HG03039 (cell line): ENCODE data around the gene MYO7A.

Experiments
- ATAC-seq: cut with Tn5 transposase; IDR thresholded peaks from one replicate; pipeline ENCODE4 v1.9.1; 2021; ENCODE audit warnings: mild to moderate bottlenecking, moderate library complexity; ENCODE audit not compliant: unreplicated experiment

MYO7A gene

DNA sequence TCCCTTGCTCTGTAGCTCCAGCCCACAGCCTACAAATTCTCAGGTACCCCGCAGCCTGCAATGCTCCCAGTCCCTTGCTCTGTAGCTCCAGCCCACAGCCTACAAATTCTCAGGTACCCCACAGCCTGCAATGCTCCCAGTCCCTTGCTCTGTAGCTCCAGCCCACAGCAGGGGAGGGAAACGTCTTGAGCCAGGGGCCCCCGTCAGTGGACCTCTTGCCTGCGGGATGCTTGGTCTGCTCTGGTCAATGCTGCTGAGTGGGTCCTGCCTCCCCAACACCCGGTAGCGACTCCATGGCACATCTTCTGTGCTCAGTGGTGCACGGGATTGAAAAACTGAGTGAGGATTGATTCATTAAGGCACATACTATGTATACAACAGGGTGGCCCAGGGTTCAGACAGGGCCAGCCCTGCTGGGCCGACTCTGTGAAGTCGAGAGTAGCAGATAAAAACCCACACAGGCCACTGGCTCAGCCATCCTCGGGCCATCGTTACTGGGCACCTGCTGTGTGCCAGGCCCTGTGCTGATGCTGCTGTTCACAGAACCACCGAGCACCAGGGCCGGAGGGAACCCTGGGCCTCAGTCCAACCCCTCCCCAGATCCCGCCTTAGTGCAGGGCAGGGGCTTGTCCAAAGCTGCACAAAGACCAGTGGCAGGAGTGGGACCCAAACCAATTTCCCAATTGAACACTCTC lies 69.7 kb downstream of the MYO7A start:
- no peak for ATAC-seq

- ATAC-seq = no peak
These were observed 70.4 kb downstream of the MYO7A start for GRCh38 chr11:77198440-77198849.

DNA sequence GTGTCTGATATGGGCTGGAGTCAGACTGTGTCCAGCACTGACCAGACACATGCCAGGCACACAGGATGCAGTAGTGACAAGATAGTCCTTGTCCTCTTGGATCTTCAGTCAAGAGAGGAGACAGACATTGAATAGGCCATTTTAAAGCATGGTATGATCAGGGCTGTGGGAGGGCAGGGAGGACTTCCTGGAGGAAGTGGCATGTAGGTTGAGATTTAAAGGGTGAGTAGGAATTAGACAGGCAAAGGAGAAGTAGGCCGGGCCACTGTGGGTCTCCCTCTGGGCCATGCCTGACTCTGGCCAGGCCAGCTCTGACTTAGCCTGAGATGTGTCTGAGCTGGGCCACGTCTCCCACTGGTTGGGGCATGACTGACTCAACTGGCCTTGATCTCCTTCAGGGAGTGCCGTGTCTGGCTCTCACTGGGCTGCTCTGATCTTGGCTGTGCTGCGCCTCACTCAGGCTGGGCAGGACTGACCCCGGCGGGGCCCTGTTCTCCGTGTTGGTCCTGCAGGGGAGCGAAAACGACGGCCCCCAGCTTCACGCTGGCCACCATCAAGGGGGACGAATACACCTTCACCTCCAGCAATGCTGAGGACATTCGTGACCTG lies 71.2 kb downstream of the MYO7A start:
- ATAC-seq = no peak

GRCh38 chr11:77200351-77201268 lies 72.6 kb downstream of the MYO7A start:
- ATAC-seq = no peak

GRCh38 chr11:77201370-77201769 lies 73.3 kb downstream of the MYO7A start:
- ATAC-seq = no peak

DNA sequence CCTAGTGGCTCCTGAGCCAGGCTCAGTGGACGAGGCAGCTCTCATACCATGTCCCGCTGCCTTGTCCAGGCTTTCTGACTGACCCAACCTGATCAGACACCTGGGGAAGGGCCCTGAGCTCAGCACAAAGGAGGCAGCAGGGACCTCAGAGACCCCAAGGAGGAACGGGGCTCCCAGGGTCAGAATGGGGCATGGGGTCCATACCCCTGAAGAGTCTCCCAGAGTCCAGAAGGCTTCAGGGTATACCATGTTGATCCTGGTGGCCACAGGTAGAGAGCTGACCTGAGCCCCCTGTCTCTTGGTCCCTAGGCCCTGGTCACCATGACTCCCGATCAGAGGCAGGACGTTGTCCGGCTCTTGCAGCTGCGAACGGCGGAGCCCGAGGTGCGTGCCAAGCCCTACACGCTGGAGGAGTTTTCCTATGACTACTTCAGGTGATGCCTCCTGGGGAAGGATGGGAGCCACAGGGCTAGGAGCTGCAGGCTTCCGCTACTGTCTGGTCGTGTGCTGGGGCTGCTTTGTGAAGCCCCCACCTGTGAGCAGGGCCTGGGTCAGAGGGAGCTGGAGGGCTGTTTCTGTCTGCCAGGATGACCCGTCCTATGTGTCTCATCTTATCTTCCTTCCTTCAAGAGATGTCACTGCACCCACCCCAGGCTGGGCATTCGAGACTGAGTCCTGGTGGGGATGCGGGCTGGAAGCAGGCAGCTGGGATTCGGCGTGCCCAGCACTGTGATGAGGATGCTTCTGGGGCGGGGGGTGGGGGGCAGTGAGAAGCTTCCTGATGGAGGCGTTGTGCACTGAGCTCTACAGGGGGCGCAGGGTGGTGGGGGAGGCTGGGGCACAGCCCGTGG lies 74.2 kb downstream of the MYO7A start:
- ATAC-seq = no peak

- no peak for ATAC-seq
These were observed 75.2 kb downstream of the MYO7A start for GRCh38 chr11:77202941-77203900.

DNA sequence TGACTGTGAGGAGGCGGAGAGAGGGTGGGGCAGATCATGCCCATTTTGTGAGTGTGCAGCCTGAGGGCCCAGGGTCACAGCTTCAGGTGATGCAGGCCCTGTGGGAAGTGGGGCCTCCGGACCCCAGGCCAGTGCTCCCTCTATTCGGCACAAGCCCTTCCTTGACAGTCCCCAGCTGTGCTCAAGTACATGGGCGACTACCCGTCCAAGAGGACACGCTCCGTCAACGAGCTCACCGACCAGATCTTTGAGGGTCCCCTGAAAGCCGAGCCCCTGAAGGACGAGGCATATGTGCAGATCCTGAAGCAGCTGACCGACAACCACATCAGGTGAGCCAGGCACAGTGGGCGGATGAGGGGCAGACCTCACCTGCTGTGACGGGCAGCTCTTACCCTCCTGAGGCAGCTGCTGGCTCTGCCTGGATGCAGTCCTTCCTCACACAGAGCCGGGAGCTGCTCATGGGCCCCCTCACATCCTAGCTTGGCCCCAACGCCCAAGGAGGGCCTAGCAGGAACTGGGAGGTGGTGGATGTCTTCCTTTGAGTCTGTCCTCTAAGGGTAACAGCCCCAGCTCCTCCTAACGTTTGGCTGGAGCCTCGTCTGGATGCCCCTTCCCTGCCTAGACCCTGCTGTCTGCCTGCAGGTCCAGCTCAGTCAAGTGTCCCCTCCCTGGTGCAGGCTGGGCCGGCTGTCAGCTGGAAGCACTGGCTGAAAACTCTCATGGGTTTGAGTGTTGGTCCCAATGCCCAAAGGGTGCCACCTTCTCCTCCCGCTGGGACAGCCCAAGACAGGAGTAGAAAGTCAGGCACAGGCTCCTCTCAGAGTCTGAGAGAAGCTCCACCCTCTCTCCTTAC lies 76.1 kb downstream of the MYO7A start:
- ATAC-seq = no peak

- ATAC-seq = no peak
These were observed 76.9 kb downstream of the MYO7A start for GRCh38 chr11:77204754-77205466.

- ATAC-seq = no peak
These were observed 77.6 kb downstream of the MYO7A start for GRCh38 chr11:77205467-77206263.

DNA sequence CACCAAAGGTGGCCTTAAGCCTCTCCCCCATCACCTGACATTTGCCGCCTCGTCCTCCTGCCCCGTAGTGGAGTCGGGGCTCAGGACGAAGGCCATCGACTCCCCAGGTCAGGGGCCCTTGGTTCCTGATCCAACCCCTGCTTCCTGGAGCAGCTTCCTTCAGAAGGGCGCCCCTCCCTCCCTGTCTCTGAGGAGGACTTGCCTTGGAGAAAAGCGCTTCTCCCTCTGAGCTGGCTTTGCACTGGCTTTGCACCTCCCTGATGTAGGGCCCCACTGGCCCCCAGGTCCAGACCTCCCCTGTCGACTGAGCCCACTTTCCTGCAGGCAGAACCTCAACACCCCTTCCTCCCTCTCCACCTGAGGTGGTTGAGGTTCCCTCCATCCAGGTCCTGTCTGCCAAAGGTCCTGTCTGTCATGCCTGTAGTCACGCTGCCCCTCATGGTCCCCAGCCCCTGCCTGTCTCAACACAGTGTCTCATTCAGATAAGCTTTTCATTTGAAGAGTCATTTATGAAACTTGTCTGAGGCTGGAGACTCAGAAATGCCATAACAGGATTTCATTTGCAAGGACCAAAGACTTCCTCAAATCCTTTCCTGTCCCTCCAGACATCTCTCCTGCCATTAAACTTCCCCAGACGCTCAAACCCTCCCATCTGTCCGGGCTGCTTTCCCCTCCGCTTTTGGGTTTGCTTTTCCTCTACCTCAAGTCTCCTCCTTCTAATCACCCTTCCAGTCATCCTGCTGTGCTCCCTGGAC lies 78.4 kb downstream of the MYO7A start:
- ATAC-seq = no peak

DNA sequence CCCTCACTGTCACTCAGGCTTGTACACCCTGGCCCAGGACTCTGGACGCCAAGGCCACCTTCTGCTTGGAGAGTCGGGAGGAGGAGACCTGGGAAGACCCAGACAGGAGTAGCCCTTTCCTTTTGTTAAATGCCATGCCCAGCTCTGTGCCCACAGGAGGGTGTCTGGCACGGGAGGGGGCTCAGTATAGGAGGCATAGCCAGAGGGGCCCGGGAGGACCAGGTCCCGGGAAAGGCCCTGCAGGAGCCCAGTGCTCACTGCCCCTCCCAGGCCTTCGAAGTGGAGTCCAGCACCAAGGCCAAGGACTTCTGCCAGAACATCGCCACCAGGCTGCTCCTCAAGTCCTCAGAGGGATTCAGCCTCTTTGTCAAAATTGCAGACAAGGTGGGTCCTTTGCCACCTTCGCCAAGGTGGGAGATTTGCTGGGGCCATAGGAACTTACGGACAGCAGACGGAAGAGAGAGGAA lies 79.0 kb downstream of the MYO7A start:
- ATAC-seq = no peak

DNA sequence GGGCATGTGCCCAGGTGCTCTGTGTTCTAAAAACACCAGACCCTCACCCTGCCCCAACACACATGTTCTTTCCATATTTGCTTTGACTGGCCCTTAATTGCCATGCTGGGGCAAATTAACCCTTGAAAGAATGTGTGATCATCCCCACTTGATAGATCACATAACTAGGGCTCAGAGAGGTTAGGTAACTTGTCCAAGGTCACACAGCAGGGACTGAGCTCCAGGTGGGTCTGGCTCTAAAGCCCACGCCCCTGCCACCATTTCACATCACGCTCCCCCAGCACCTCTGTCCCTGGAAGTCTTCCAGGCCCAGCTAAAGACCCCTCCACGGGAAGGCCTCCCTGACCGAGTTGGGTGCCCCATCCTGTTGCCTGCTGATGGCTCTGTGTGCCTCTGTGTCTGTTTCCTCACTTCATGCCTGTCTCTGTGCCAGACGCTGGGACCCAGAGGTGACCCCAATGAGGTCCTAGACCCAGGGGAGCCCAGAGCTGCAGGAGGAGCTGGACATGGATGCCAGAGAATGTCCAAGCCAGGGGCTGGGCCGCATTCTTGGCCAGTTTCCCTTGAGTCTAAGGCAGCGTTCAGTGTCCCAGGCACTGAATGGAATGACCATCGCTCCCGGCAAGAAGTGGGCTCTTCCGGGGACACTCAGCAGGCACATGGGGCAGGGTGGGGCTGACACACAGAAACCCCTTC lies 79.7 kb downstream of the MYO7A start:
- ATAC-seq = no peak

DNA sequence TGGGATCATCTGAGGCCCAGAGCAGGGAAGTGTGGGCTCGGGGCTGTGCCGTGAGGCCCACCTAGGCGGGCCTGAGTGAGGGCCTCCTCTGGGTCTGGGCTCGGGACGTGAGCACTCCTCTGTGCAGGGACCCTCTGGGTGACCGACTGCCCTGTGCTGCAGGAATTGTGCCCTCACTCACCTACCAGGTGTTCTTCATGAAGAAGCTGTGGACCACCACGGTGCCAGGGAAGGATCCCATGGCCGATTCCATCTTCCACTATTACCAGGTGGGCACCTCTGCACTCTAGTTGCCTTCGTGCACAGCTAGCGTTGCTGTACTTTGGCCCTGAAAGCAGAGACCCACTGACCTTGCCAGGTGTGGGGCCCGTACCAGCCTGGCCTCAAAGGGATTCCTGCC lies 80.5 kb downstream of the MYO7A start:
- no peak for ATAC-seq

DNA sequence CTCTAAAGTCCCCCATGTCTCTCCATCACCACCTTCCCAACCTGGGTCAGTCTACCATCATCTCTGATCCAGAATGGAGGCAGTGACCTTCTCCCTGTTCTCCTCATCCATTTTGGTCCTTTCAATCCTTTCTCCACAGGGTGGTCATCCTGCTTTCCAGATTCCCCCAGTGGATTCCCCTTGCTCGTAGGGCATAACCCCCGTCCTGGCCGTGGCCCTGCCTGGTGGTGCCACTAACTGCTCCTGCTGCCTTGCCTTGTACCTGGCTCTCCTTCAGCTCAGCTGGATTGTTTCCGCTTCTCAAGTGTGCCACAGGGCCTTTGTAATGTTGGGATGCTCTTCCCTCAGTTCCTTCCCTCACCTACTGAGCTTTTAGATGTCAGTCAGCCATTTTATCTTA lies 81.6 kb downstream of the MYO7A start:
- no peak for ATAC-seq

DNA sequence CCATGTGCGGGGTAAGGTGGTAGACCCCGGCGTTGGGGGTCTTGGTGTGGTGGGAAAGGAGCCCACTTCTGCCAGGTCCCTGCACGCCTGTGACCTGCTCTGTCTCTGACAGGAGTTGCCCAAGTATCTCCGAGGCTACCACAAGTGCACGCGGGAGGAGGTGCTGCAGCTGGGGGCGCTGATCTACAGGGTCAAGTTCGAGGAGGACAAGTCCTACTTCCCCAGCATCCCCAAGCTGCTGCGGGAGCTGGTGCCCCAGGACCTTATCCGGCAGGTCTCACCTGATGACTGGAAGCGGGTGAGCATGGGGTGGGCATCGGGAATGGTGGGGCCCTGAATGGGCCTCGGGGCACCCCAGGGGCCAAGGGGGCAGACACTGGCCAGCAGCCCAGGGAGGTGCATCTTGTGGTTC lies 83.0 kb downstream of the MYO7A start:
- ATAC-seq = no peak
